Epithelial cell of prostate (primary cell): ENCODE results near the gene BEGAIN.
"Not testable (repeated sequence)": the region's sequence is repeated elsewhere in the genome, so short reads cannot be mapped to it uniquely, and the experiment has no call there.

ENCODE experiments used
- DNase-seq: peaks from one replicate; pipeline ENCODE4 v3.0.0-alpha.2; 2011; ENCODE audit warnings: low read depth, low spot score
- H3K27ac ChIP-seq: fragments of 450-650 bp; 2 replicates; pipeline ENCODE4 v1.5.1; 2017; ENCODE audit warnings: mild to moderate bottlenecking

Gene BEGAIN

GRCh38 chr14:100531152-100532121, 55.8 kb downstream of the BEGAIN start:
- no peak overlapping the region for H3K27ac ChIP-seq
- no peak for DNase-seq

GRCh38 chr14:100530270-100531072, 56.7 kb downstream of the BEGAIN start:
- DNase-seq: no peak
- no peak overlapping the region for H3K27ac ChIP-seq

GRCh38 chr14:100529561-100530031, 57.6 kb downstream of the BEGAIN start:
- DNase-seq: no peak
- H3K27ac ChIP-seq: no peak overlapping the region

GRCh38 chr14:100528962-100529560, 58.2 kb downstream of the BEGAIN start:
- no peak for DNase-seq
- no peak overlapping the region for H3K27ac ChIP-seq

- no peak for DNase-seq
- no peak overlapping the region for H3K27ac ChIP-seq
Measured at GRCh38 chr14:100526632-100527031, 60.6 kb downstream of the BEGAIN start.

GRCh38 chr14:100526057-100526456, 61.2 kb downstream of the BEGAIN start:
- H3K27ac ChIP-seq: no peak overlapping the region
- no peak for DNase-seq

GRCh38 chr14:100525615-100526014, 61.6 kb downstream of the BEGAIN start:
- no peak for DNase-seq
- H3K27ac ChIP-seq: no peak overlapping the region

GRCh38 chr14:100524933-100525243, 62.3 kb downstream of the BEGAIN start:
- H3K27ac ChIP-seq: no peak overlapping the region
- no peak for DNase-seq

GRCh38 chr14:100524233-100524932, 62.8 kb downstream of the BEGAIN start:
- H3K27ac ChIP-seq: no peak overlapping the region
- no peak for DNase-seq

- no peak overlapping the region for H3K27ac ChIP-seq
- DNase-seq: no peak
Measured at GRCh38 chr14:100523843-100524169, 63.4 kb downstream of the BEGAIN start.

GRCh38 chr14:100523131-100523842, 63.9 kb downstream of the BEGAIN start:
- DNase-seq: no peak
- H3K27ac ChIP-seq: no peak overlapping the region

- DNase-seq: no peak
- H3K27ac ChIP-seq: no peak overlapping the region
Measured at GRCh38 chr14:100522616-100523099, 64.6 kb downstream of the BEGAIN start.

GRCh38 chr14:100506053-100506452, 81.2 kb downstream of the BEGAIN start:
- DNase-seq, H3K27ac ChIP-seq: not testable (repeated sequence)

- DNase-seq: peak; percentile 2
- no peak overlapping the region for H3K27ac ChIP-seq
Measured at GRCh38 chr14:100504372-100505078, 82.7 kb downstream of the BEGAIN start.

- no peak for DNase-seq
- no peak overlapping the region for H3K27ac ChIP-seq
Measured at GRCh38 chr14:100503251-100503650, 84.0 kb downstream of the BEGAIN start.

- H3K27ac ChIP-seq: no peak overlapping the region
- DNase-seq: no peak
Measured at GRCh38 chr14:100502622-100503220, 84.5 kb downstream of the BEGAIN start.

- no peak overlapping the region for H3K27ac ChIP-seq
- no peak for DNase-seq
Measured at GRCh38 chr14:100500128-100500527, 87.1 kb downstream of the BEGAIN start.

GRCh38 chr14:100498068-100498467, 89.1 kb downstream of the BEGAIN start:
- DNase-seq: no peak
- no peak overlapping the region for H3K27ac ChIP-seq

GRCh38 chr14:100495917-100496316, 91.3 kb downstream of the BEGAIN start:
- DNase-seq: no peak
- no peak overlapping the region for H3K27ac ChIP-seq
